HG03139 (cell line): ENCODE measurements around the gene PRIM2.
"Not testable (repeated sequence)": the region's sequence is repeated elsewhere in the genome, so short reads cannot be mapped to it uniquely, and the experiment has no call there.

Experiments
- ATAC-seq: cut with Tn5 transposase; IDR thresholded peaks from one replicate; pipeline ENCODE4 v1.9.1; 2021; ENCODE audit not compliant: unreplicated experiment

PRIM2 gene

GRCh38 chr6:57362340-57362739 lies 44.9 kb downstream of the PRIM2 start:
- ATAC-seq, result not testable (repeated sequence)

GRCh38 chr6:57365076-57365583 lies 47.7 kb downstream of the PRIM2 start:
- not testable (repeated sequence) for ATAC-seq

- not testable (repeated sequence) for ATAC-seq
These were observed 51.7 kb downstream of the PRIM2 start for GRCh38 chr6:57368965-57369731.

GRCh38 chr6:57371779-57372178 lies 54.3 kb downstream of the PRIM2 start:
- not testable (repeated sequence) for ATAC-seq

- ATAC-seq, result not testable (repeated sequence)
These were observed 57.3 kb downstream of the PRIM2 start for GRCh38 chr6:57374764-57375163.

GRCh38 chr6:57376083-57376482 lies 58.7 kb downstream of the PRIM2 start:
- ATAC-seq, result not testable (repeated sequence)

GRCh38 chr6:57389038-57389592 lies 71.7 kb downstream of the PRIM2 start:
- not testable (repeated sequence) for ATAC-seq

GRCh38 chr6:57390818-57391217 lies 73.4 kb downstream of the PRIM2 start:
- ATAC-seq, result not testable (repeated sequence)

- ATAC-seq, result not testable (repeated sequence)
These were observed 74.6 kb downstream of the PRIM2 start for GRCh38 chr6:57392047-57392446.

- not testable (repeated sequence) for ATAC-seq
These were observed 101.9 kb downstream of the PRIM2 start for GRCh38 chr6:57419341-57419740.

GRCh38 chr6:57421503-57421902 lies 104.1 kb downstream of the PRIM2 start:
- no peak for ATAC-seq

- ATAC-seq, result no peak
These were observed 106.0 kb downstream of the PRIM2 start for GRCh38 chr6:57423468-57423867.

- ATAC-seq, result not testable (repeated sequence)
These were observed 114.3 kb downstream of the PRIM2 start for GRCh38 chr6:57431742-57432141.

- ATAC-seq, result no peak
These were observed 114.7 kb downstream of the PRIM2 start for GRCh38 chr6:57432157-57432556.

- ATAC-seq, result peak; percentile 66
These were observed 115.7 kb downstream of the PRIM2 start for GRCh38 chr6:57432919-57433684.

GRCh38 chr6:57433790-57434189 lies 116.4 kb downstream of the PRIM2 start:
- not testable (repeated sequence) for ATAC-seq

GRCh38 chr6:57434944-57435343 lies 117.5 kb downstream of the PRIM2 start:
- ATAC-seq, result no peak

- no peak for ATAC-seq
These were observed 118.2 kb downstream of the PRIM2 start for GRCh38 chr6:57435475-57436160.

GRCh38 chr6:57440735-57441134 lies 123.3 kb downstream of the PRIM2 start:
- not testable (repeated sequence) for ATAC-seq

- ATAC-seq, result not testable (repeated sequence)
These were observed 124.7 kb downstream of the PRIM2 start for GRCh38 chr6:57442133-57442532.

- ATAC-seq, result not testable (repeated sequence)
These were observed 125.8 kb downstream of the PRIM2 start for GRCh38 chr6:57443181-57443580.
